ENCODE results near the gene CARD19.
"Not testable (repeated sequence)": the region's sequence is repeated elsewhere in the genome, so short reads cannot be mapped to it uniquely, and the experiment has no call there.

CARD19 gene

GRCh38 chr9:93129691-93130500 lies 33.9 kb downstream of the CARD19 start:
- in situ Hi-C loops (cut with MboI; ENCODE audit: low sequenced_read_pairs) = no loop called here

GRCh38 chr9:93130861-93131481 lies 35.0 kb downstream of the CARD19 start:
- in situ Hi-C loops (cut with MboI; ENCODE audit: low sequenced_read_pairs) = no loop called here

GRCh38 chr9:93131599-93132286 lies 35.7 kb downstream of the CARD19 start:
- in situ Hi-C loops (cut with MboI; ENCODE audit: low sequenced_read_pairs) = no loop called here

GRCh38 chr9:93132287-93132927 lies 36.4 kb downstream of the CARD19 start:
- in situ Hi-C loops (cut with MboI; ENCODE audit: low sequenced_read_pairs) = no loop called here

- in situ Hi-C loops (cut with MboI; ENCODE audit: low sequenced_read_pairs) = no loop called here
Observed at GRCh38 chr9:93132946-93133680, 37.1 kb downstream of the CARD19 start.

- in situ Hi-C loops (cut with MboI; ENCODE audit: low sequenced_read_pairs) = no loop called here
Observed at GRCh38 chr9:93133681-93134014, 37.6 kb downstream of the CARD19 start.

GRCh38 chr9:93134015-93134739 lies 38.2 kb downstream of the CARD19 start, which contains the start of gene NINJ1:
NINJ1 (minus strand) TSS chr9:93134251; CDS start chr9:93134217, 34 bp downstream.
- in situ Hi-C loops (cut with MboI; ENCODE audit: low sequenced_read_pairs) = no loop called here

- in situ Hi-C loops (cut with MboI; ENCODE audit: low sequenced_read_pairs) = no loop called here
Observed at GRCh38 chr9:93134740-93135444, 38.9 kb downstream of the CARD19 start.

GRCh38 chr9:93136011-93136440 lies 40.0 kb downstream of the CARD19 start:
- in situ Hi-C loops (cut with MboI; ENCODE audit: low sequenced_read_pairs) = no loop called here

GRCh38 chr9:93137362-93137761 lies 41.3 kb downstream of the CARD19 start:
- in situ Hi-C loops (cut with MboI; ENCODE audit: low sequenced_read_pairs) = no loop called here

- in situ Hi-C loops (cut with MboI; ENCODE audit: low sequenced_read_pairs) = no loop called here
Observed at GRCh38 chr9:93138171-93138764, 42.3 kb downstream of the CARD19 start.

- in situ Hi-C loops (cut with MboI; ENCODE audit: low sequenced_read_pairs) = no loop called here
Observed at GRCh38 chr9:93139365-93140182, 43.6 kb downstream of the CARD19 start.

- in situ Hi-C loops (cut with MboI; ENCODE audit: low sequenced_read_pairs) = no loop called here
Observed at GRCh38 chr9:93141771-93142483, 45.9 kb downstream of the CARD19 start.

- in situ Hi-C loops (cut with MboI; ENCODE audit: low sequenced_read_pairs) = no loop called here
Observed at GRCh38 chr9:93143830-93144530, 48.0 kb downstream of the CARD19 start.

GRCh38 chr9:93146696-93147095 lies 50.7 kb downstream of the CARD19 start:
- in situ Hi-C loops (cut with MboI; ENCODE audit: low sequenced_read_pairs) = not testable (repeated sequence)

- in situ Hi-C loops (cut with MboI; ENCODE audit: low sequenced_read_pairs) = no loop called here
Observed at GRCh38 chr9:93147632-93148031, 51.6 kb downstream of the CARD19 start.

- in situ Hi-C loops (cut with MboI; ENCODE audit: low sequenced_read_pairs) = no loop called here
Observed at GRCh38 chr9:93148721-93149120, 52.7 kb downstream of the CARD19 start.
